Stimulated activated CD8-positive, alpha-beta memory T cell treated with anti-CD3 and anti-CD28 coated beads, Interleukin-15, amount 100 ng/mL, for 48 hours (primary cell): ENCODE data around the gene OR8D1.
"Not testable (repeated sequence)": the region's sequence is repeated elsewhere in the genome, so short reads cannot be mapped to it uniquely, and the experiment has no call there.

Source experiments
- DNase-seq, 2 donors: peaks; one replicate each; pipeline ENCODE4 v3.0.0-alpha.2; 2020; ENCODE audit warnings: low read depth in 2 of 2

The OR8D1 gene

DNA sequence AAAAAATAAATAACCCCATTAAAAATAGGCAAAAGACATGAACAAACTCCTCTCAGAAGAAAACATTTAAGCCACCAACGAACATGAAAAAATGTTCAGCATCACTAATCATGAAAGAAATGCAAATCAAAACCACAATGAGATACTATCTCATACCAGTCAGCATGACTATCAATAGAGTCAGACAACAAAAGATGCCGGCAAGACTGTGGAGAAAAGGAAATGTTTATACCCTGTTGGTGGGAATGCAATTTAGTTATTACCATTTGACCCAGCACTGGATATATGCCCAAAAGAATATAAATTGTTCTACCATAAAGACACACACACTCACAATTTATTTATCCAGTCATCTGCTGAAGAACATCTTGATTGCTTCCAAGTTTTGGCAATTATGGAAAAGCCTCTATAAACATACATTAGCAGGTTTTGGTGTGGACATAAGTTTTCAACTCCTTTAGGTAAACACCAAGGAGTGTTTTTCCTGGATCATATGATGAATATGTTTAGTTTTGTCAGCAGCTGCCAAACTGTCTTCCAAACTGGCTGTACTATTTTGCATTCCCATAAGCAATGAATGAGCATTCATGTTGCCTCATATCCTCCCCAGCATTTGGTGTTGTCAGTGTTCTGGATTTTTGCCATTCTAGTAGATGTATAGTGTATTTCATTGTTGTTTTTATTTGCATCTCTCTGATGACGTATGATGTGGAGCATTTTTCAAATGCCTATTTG, 28.0 kb downstream of the OR8D1 start:
- DNase-seq, result no peak

DNA sequence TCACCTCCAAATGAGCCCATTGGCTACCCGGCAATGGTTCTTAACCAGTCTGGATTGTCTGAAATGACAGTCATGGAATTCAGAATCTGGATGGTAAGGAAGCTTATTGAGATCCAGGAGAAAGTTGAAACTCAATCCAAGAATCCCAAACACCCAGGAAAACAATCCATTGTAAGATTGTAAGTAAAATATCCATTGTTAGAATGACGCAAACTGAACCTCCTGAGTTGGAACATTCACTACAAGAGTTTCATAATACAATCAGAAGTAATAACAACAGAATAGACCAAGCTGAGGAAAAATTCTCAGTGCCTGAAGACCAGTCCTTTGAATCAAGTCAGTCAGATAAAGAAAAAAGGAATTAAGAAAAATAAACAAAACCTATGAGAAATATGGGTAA, 35.5 kb downstream of the OR8D1 start:
- no peak for DNase-seq

DNA sequence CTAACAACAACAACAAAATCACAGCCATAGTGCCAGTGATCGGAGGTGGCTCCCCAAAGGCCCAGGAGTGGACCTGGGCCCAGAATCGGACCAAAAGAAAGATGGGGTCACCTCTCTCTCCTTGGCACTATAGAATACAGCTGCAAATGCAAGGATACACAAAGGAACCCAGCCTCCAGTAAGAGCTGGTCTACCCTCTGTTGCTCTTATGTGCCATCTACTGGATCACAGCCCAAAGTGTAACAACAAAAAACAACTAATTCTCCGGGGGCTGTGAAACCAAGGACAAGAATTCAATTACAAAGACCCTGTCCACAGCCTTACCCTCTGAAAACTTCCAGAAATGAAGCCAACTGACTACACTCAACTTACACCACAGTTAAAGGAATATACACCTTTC, 35.9 kb downstream of the OR8D1 start:
- no peak for DNase-seq

DNA sequence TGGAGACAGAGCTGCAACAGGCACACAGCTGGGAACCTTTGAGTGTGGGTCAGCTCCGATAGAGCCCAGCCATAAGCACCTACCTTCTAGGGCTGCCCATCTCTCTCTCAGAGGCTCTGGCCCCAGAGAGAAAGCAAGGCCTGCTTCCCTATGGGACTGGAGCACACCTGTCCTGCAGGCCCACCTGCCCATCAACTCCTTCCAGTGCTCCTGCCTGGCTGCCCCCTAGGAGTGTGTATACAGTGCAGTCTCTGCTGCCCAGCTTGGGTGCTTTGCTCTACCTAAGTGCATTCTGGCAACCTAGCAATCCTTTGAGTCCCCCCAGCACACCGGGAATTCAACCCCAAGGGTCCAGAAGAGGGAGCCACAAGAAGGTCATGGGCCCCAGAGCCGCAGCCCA, 36.5 kb downstream of the OR8D1 start:
- DNase-seq, result no peak

DNA sequence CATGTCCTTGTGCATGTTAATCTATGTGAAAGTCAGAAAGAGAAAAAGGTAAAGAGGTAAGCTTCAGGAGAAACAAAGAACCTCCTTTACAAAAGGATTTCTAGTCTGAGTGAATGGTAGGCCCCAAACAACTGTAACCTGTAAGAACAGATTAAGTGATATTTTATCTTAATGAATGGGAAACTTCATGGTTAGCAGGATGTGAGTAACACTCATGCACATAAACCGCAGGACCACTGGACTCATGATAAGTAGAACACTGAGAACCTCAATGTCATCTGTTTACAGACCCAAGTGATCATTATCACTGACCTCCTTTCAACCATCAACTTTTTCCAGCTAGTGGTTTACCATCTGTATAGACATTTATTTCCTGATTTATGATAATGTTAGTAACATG, 37.7 kb downstream of the OR8D1 start:
- DNase-seq, result no peak

DNA sequence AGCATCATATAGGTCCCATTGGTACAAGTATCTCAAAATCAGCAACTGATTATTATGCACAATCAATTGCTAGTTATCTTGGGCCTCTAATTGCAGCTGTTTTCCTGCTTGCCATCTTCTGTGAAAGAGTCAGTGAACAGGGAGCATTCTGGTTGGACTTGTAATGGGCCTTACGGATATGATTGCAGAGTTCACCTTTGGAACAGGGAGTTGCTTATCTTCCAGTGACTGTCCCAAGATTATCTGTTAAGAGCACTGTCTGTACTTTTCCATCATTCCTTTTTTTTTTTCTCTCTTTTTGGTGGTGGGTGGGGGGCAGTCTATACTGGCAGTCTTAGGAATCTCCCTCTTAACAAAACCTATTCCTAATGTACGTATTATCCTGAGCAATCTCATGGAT, 39.7 kb downstream of the OR8D1 start:
- no peak for DNase-seq

DNA sequence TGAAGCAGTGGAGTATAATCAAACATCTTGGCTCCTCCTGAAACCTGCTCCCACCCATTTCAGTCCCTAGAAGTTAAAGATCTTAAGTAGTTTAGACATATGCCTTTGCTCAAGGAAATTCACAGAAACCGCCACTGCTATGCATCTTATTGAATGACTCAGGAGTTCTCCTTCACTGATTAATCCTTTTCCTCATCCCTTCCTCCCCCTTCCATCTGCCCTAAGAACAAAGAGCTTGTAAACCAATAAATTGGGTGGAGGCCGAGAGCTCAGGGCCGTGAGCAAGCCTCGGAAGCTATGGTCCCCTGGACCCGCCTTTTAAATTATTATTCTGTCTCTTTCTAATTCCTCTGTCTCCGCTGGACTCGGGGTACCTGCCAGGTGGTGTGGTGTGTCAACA, 42.9 kb downstream of the OR8D1 start:
- not testable (repeated sequence) for DNase-seq

DNA sequence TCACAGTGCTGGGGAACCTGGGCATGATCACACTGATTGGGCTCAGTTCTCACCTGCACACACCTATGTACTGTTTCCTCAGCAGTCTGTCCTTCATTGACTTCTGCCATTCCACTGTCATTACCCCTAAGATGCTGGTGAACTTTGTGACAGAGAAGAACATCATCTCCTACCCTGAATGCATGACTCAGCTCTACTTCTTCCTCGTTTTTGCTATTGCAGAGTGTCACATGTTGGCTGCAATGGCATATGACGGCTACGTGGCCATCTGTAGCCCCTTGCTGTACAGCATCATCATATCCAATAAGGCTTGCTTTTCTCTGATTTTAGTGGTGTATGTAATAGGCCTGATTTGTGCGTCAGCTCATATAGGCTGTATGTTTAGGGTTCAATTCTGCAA, 48.7 kb downstream of the OR8D1 start:
- DNase-seq, result not testable (repeated sequence)

DNA sequence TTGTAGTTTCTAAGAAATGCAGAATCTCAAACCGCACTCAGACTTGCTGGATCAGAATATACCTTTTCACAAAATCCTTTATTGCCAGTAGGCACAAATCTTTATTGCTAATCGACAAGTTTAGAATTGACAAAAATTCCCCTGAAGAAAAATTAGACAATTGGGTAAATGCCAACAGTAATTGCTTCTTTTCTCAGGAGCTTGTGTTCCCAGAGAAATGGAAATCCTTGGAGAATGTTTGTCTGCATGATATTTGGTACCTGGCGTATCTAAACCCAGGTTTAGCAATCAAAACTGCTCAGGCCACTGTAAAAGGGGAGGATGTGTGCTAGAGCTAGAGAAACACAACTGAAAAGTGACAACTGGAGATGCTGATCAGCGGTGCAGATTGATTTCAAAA, 57.7 kb downstream of the OR8D1 start, which contains the start of gene OR8G5:
Gene OR8G5 (plus strand): TSS at position 301 of the 400 bp plus-strand sequence. CDS start 8,556 bp downstream, outside the sequence.
- DNase-seq, result no peak
